Mesendoderm (in vitro differentiated cells): Measurements from ENCODE around the gene PTH1R.
A peak's percentile ranks its signal among the peaks of the same experiment; 100 is the strongest.

Experiments used
- DNase-seq: peaks from one replicate; pipeline ENCODE4 v3.0.0; 2013
- H2AK5ac ChIP-seq: 2 replicates; pipeline ENCODE4 v1.6.1; 2013; ENCODE audit warnings: low read length, inconsistent platforms
- H2BK120ac ChIP-seq: 2 replicates; pipeline ENCODE4 v1.6.1; 2013; ENCODE audit warnings: low read depth, mild to moderate bottlenecking, low read length, moderate library complexity, mixed read lengths
- H2BK15ac ChIP-seq: replicated peaks from 2 replicates; pipeline ENCODE4 v1.6.1; 2013; ENCODE audit warnings: low read depth, mild to moderate bottlenecking, moderate library complexity
- H2BK5ac ChIP-seq: 2 replicates; pipeline ENCODE4 v1.6.1; 2013; ENCODE audit warnings: low read length, inconsistent platforms
- H3K18ac ChIP-seq: 2 replicates; pipeline ENCODE4 v1.6.1; 2013; ENCODE audit warnings: mild to moderate bottlenecking, low read length, mixed read lengths
- H3K23ac ChIP-seq: one replicate; pipeline ENCODE4 v1.6.1; 2013; ENCODE audit warnings: low read length
- H3K27ac ChIP-seq: 2 replicates; pipeline ENCODE4 v1.5.1; 2013; ENCODE audit warnings: low read depth, mild to moderate bottlenecking, inconsistent platforms, low read length, moderate library complexity
- H3K27me3 ChIP-seq: 2 replicates; pipeline ENCODE4 v1.6.1; 2013; ENCODE audit warnings: low read length, control low read depth, mild to moderate bottlenecking, inconsistent platforms; ENCODE audit not compliant: insufficient read depth, poor library complexity
- H3K36me3 ChIP-seq: 2 replicates; pipeline ENCODE4 v1.6.1; 2013; ENCODE audit warnings: low read length, inconsistent platforms; ENCODE audit not compliant: control insufficient read depth, insufficient read depth
- H3K4ac ChIP-seq: one replicate; pipeline ENCODE4 v1.6.1; 2013; ENCODE audit warnings: low read depth, mild to moderate bottlenecking, low read length, moderate library complexity
- H3K4me1 ChIP-seq: 2 replicates; pipeline ENCODE4 v1.6.1; 2013; ENCODE audit warnings: low read depth, low read length, inconsistent platforms; ENCODE audit not compliant: control insufficient read depth
- H3K4me2 ChIP-seq: 2 replicates; pipeline ENCODE4 v1.6.1; 2013; ENCODE audit warnings: low read length
- H3K4me3 ChIP-seq: 2 replicates; pipeline ENCODE4 v1.5.1; 2013; ENCODE audit warnings: mild to moderate bottlenecking, low read length
- H3K56ac ChIP-seq: one replicate; pipeline ENCODE4 v1.6.1; 2013; ENCODE audit warnings: low read length
- H3K79me1 ChIP-seq: 2 replicates; pipeline ENCODE4 v1.6.1; 2013; ENCODE audit warnings: low read length, inconsistent platforms
- H3K79me2 ChIP-seq: 2 replicates; pipeline ENCODE4 v1.6.1; 2013; ENCODE audit warnings: mild to moderate bottlenecking, low read length; ENCODE audit not compliant: control insufficient read depth, insufficient read depth
- H3K9ac ChIP-seq: 2 replicates; pipeline ENCODE4 v1.6.1; 2013; ENCODE audit warnings: low read length, inconsistent platforms
- H4K5ac ChIP-seq: one replicate; pipeline ENCODE4 v1.6.1; 2013; ENCODE audit warnings: low read length
- H4K8ac ChIP-seq: one replicate; pipeline ENCODE4 v1.6.1; 2013; ENCODE audit warnings: low read depth, mild to moderate bottlenecking, control low read depth, low read length, moderate library complexity
- WGBS: extraction: QIAGEN DNeasy Blood & Tissue Kit; methylation state at CpG from one replicate; pipeline ENCODE4 v1.1.7; 2013; ENCODE audit warnings: low lambda C conversion rate, missing lambda C conversion rate; ENCODE audit not compliant: insufficient coverage; ENCODE audit errors: extremely low coverage; 5-methylcytosine and 5-hydroxymethylcytosine counted together

The PTH1R gene

GRCh38 chr3:46923559-46924350, 46.2 kb downstream of the PTH1R start:
- H2BK15ac ChIP-seq = no peak overlapping the region
- H2AK5ac ChIP-seq = no peak overlapping the region
- H3K79me2 ChIP-seq = peaks cover 2% of the 10 kb centered on the region
- no peaks in the 10 kb centered on the region for H3K27me3 ChIP-seq
- no peak overlapping the region for H3K4me3 ChIP-seq
- H3K79me1 ChIP-seq = peaks cover 8% of the 10 kb centered on the region
- no peak overlapping the region for H3K56ac ChIP-seq
- no peak overlapping the region for H3K18ac ChIP-seq
- H3K27ac ChIP-seq = no peak overlapping the region
- DNase-seq = peak; percentile 69
- no peak overlapping the region for H4K8ac ChIP-seq
- H3K4me1 ChIP-seq = no peaks in the 10 kb centered on the region
- no peak overlapping the region for H3K4me2 ChIP-seq
- H2BK5ac ChIP-seq = no peak overlapping the region
- no peak overlapping the region for H3K4ac ChIP-seq
- H2BK120ac ChIP-seq = no peak overlapping the region
- no peak overlapping the region for H4K5ac ChIP-seq
- H3K9ac ChIP-seq = no peak overlapping the region
- WGBS = no CpG with 5 or more reads among the region's 11 CpGs
- H3K36me3 ChIP-seq = peaks cover 17% of the 10 kb centered on the region
- H3K23ac ChIP-seq = no peak overlapping the region

GRCh38 chr3:46924921-46925584, 47.5 kb downstream of the PTH1R start:
- no peak overlapping the region for H4K5ac ChIP-seq
- H3K23ac ChIP-seq = no peak overlapping the region
- H3K56ac ChIP-seq = no peak overlapping the region
- H3K9ac ChIP-seq = no peak overlapping the region
- H3K4me1 ChIP-seq = no peaks in the 10 kb centered on the region
- no peak overlapping the region for H3K4me2 ChIP-seq
- H3K27ac ChIP-seq = no peak overlapping the region
- no peak overlapping the region for H2AK5ac ChIP-seq
- no peak overlapping the region for H3K18ac ChIP-seq
- H2BK15ac ChIP-seq = no peak overlapping the region
- no peak overlapping the region for H4K8ac ChIP-seq
- no CpG with 5 or more reads among the region's 10 CpGs for WGBS
- no peak overlapping the region for H2BK5ac ChIP-seq
- no peak overlapping the region for H3K4me3 ChIP-seq
- no peak for DNase-seq
- H2BK120ac ChIP-seq = no peak overlapping the region
- peaks cover 17% of the 10 kb centered on the region for H3K36me3 ChIP-seq
- H3K79me1 ChIP-seq = peaks cover 11% of the 10 kb centered on the region
- H3K4ac ChIP-seq = no peak overlapping the region
- H3K27me3 ChIP-seq = no peaks in the 10 kb centered on the region
- peaks cover 4% of the 10 kb centered on the region for H3K79me2 ChIP-seq

GRCh38 chr3:46925585-46925934, 48.0 kb downstream of the PTH1R start:
- no peak overlapping the region for H3K23ac ChIP-seq
- H3K4me3 ChIP-seq = no peak overlapping the region
- peaks cover 14% of the 10 kb centered on the region for H3K79me1 ChIP-seq
- no peak overlapping the region for H3K9ac ChIP-seq
- H2AK5ac ChIP-seq = no peak overlapping the region
- H4K8ac ChIP-seq = no peak overlapping the region
- H4K5ac ChIP-seq = no peak overlapping the region
- H2BK120ac ChIP-seq = no peak overlapping the region
- no peak overlapping the region for H3K27ac ChIP-seq
- no peak overlapping the region for H2BK15ac ChIP-seq
- peaks cover 14% of the 10 kb centered on the region for H3K36me3 ChIP-seq
- no peak for DNase-seq
- H3K4me1 ChIP-seq = no peaks in the 10 kb centered on the region
- WGBS = no CpG with 5 or more reads among the region's 5 CpGs
- H3K18ac ChIP-seq = no peak overlapping the region
- H3K4me2 ChIP-seq = no peak overlapping the region
- H3K27me3 ChIP-seq = no peaks in the 10 kb centered on the region
- H3K79me2 ChIP-seq = peaks cover 7% of the 10 kb centered on the region
- no peak overlapping the region for H3K56ac ChIP-seq
- H3K4ac ChIP-seq = no peak overlapping the region
- no peak overlapping the region for H2BK5ac ChIP-seq

GRCh38 chr3:46926039-46926438, 48.5 kb downstream of the PTH1R start:
- Histone ChIP-seq H3K4me2 (no peak overlapping the region), H4K5ac (no peak overlapping the region), H3K36me3 (peaks cover 12% of the 10 kb centered on the region), H3K79me2 (peaks cover 9% of the 10 kb centered on the region), H3K4ac (no peak overlapping the region), H3K27me3 (no peaks in the 10 kb centered on the region), H3K79me1 (peaks cover 16% of the 10 kb centered on the region), H2BK5ac (no peak overlapping the region), H3K9ac (no peak overlapping the region), H2BK15ac (no peak overlapping the region), H2BK120ac (no peak overlapping the region), H4K8ac (no peak overlapping the region), H3K23ac (no peak overlapping the region), H3K18ac (no peak overlapping the region), H3K4me1 (no peaks in the 10 kb centered on the region), H2AK5ac (no peak overlapping the region), H3K27ac (no peak overlapping the region), H3K56ac (no peak overlapping the region), H3K4me3 (no peak overlapping the region)
- no CpG with 5 or more reads among the region's 6 CpGs for WGBS
- DNase-seq = no peak

- H3K18ac ChIP-seq = no peak overlapping the region
- H3K79me1 ChIP-seq = peaks cover 18% of the 10 kb centered on the region
- no peak overlapping the region for H3K4me2 ChIP-seq
- H3K27me3 ChIP-seq = no peaks in the 10 kb centered on the region
- H3K56ac ChIP-seq = no peak overlapping the region
- peaks cover 12% of the 10 kb centered on the region for H3K79me2 ChIP-seq
- H3K36me3 ChIP-seq = peaks cover 12% of the 10 kb centered on the region
- no peak overlapping the region for H3K27ac ChIP-seq
- no peak overlapping the region for H2BK120ac ChIP-seq
- H3K4me1 ChIP-seq = no peaks in the 10 kb centered on the region
- no peak overlapping the region for H2BK5ac ChIP-seq
- H3K4me3 ChIP-seq = no peak overlapping the region
- H4K5ac ChIP-seq = no peak overlapping the region
- H2AK5ac ChIP-seq = no peak overlapping the region
- no peak overlapping the region for H3K9ac ChIP-seq
- H4K8ac ChIP-seq = no peak overlapping the region
- no peak overlapping the region for H2BK15ac ChIP-seq
- H3K23ac ChIP-seq = no peak overlapping the region
- no peak overlapping the region for H3K4ac ChIP-seq
- DNase-seq = no peak
- no CpG with 5 or more reads among the region's 6 CpGs for WGBS
Measured at GRCh38 chr3:46926447-46926846, 48.9 kb downstream of the PTH1R start.
